OCI-LY7 (cell line): Measurements from ENCODE around the gene BICD2.

Experiments used
- EZH2phosphoT487 ChIP-seq: fragments of 200-600 bp; sonication (generic); IDR thresholded peaks from 2 replicates; pipeline ENCODE4 v1.6.1; 2018; ENCODE audit warnings: low read depth, borderline replicate concordance, mild to moderate bottlenecking, mixed run types, antibody characterized with exemption, low read length, moderate library complexity, mixed read lengths
- TF ChIP-seq, protein P1 (sequence below): fragments of 200-600 bp; sonication (generic); conservative IDR thresholded peaks from 2 replicates; pipeline ENCODE4 v1.5.1; 2014; ENCODE audit warnings: mild to moderate bottlenecking, antibody characterized with exemption, low read length, moderate library complexity, mixed read lengths

DNA sequence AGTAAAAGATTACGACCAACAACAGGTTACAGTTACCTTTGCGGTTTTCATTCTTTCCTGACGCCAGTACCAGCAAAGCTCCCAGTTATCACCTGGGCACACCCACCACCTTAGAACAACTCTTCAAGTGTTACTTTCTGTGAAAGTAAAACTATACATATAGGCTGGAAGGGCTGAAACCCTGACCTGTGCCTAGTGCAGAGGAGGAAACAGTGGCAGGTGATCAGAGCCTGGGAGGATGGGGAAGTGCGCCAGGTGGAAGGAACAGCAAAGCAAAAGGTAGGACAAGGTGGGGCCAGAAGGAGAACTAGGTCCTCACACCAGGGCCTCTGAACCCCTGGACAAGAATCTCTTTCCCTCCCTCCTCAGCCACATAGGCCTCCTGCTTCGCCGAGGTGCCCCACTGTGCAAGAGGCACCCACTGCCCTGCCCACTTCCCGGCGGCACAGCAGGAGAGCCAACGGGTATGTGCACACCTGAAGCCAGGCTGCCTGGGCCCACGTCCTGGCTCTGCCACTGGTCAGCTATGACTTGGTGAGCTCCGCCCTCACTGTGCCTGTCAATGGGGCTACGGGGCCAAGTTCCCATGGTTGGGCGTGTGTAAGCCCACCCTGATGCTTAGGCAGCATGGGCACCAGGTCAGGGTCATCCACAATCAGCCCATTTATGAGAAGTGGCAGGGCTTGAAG lies 26.9 kb downstream of the BICD2 start:
- TF ChIP-seq, protein P1, sequence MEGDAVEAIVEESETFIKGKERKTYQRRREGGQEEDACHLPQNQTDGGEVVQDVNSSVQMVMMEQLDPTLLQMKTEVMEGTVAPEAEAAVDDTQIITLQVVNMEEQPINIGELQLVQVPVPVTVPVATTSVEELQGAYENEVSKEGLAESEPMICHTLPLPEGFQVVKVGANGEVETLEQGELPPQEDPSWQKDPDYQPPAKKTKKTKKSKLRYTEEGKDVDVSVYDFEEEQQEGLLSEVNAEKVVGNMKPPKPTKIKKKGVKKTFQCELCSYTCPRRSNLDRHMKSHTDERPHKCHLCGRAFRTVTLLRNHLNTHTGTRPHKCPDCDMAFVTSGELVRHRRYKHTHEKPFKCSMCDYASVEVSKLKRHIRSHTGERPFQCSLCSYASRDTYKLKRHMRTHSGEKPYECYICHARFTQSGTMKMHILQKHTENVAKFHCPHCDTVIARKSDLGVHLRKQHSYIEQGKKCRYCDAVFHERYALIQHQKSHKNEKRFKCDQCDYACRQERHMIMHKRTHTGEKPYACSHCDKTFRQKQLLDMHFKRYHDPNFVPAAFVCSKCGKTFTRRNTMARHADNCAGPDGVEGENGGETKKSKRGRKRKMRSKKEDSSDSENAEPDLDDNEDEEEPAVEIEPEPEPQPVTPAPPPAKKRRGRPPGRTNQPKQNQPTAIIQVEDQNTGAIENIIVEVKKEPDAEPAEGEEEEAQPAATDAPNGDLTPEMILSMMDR = no peak
- TF ChIP-seq EZH2phosphoT487 = no peak
